Measurements from ENCODE around the gene ALDH1L2.

DNA sequence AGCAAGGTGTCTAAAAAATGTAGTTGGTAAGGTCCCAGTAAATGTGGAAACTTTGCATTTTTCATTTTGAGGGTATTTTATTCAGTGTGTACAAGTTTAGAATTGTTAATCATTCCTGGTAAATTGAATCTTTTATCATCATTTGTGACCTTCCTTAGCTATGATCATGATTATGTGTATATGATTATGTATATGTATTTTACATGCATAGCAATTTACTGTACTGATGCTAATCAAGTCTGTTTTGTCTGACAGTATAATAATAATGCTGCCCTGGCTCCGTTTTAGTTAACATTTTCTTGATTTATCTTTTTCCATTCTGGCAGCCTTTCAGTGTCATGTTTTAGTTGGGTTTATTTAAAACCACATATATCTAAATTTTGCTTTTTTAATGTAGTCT lies 32.7 kb upstream of the ALDH1L2 start:
- TF ChIP-seq, protein P1, sequence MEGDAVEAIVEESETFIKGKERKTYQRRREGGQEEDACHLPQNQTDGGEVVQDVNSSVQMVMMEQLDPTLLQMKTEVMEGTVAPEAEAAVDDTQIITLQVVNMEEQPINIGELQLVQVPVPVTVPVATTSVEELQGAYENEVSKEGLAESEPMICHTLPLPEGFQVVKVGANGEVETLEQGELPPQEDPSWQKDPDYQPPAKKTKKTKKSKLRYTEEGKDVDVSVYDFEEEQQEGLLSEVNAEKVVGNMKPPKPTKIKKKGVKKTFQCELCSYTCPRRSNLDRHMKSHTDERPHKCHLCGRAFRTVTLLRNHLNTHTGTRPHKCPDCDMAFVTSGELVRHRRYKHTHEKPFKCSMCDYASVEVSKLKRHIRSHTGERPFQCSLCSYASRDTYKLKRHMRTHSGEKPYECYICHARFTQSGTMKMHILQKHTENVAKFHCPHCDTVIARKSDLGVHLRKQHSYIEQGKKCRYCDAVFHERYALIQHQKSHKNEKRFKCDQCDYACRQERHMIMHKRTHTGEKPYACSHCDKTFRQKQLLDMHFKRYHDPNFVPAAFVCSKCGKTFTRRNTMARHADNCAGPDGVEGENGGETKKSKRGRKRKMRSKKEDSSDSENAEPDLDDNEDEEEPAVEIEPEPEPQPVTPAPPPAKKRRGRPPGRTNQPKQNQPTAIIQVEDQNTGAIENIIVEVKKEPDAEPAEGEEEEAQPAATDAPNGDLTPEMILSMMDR (IDR thresholded peaks at IDR 0.05; ENCODE audit: insufficient read depth, low read depth, low read length) = no peak
- TF ChIP-seq EZH2 (IDR thresholded peaks at IDR 0.05; ENCODE audit: insufficient read depth, low read length) = no peak

Measured in astrocyte (in vitro differentiated cells and primary cell).